ENCODE data around the gene LILRB2. TPM values are rescaled to one million over a fixed set of nuclear protein-coding genes. Genes with fewer than 3 reads are reported as not detected.

The LILRB2 gene
- total RNA-seq, 1 experiment from 2014 or later, result not detected

GRCh38 chr19:54230031-54230430 lies 50.9 kb downstream of the LILRB2 start:
- H3K36me3 Mint-ChIP-seq (ENCODE audit: insufficient read depth in 1 of 3, low read depth in 3 of 3), result no peaks in the 10 kb centered on the region; a peak in 1 of 7 replicates
- Histone ChIP-seq H3K27me3 (ENCODE audit: insufficient read depth, low read length) (peaks cover 2% of the 10 kb centered on the region; the same call in 1 of the 2 replicates), H2BK120ac (ENCODE audit: low read depth, low read length, poor library complexity, severe bottlenecking) (no peak overlapping the region), H3K23me2 (ENCODE audit: insufficient read length, low read depth, low read length, poor library complexity, severe bottlenecking) (no peaks in the 10 kb centered on the region), H3K4me1 (ENCODE audit: insufficient read depth, low read length) (no peaks in the 10 kb centered on the region), H2BK5ac (ENCODE audit: insufficient read length, low read length) (no peak overlapping the region), H3K4ac (ENCODE audit: low read depth, low read length) (no peak overlapping the region), H3K56ac (ENCODE audit: insufficient read length, low read depth, low read length) (no peak overlapping the region), H4K20me1 (ENCODE audit: control insufficient read depth, insufficient read depth, insufficient read length) (no peaks in the 10 kb centered on the region), H3K9ac (ENCODE audit: extremely low read depth, insufficient read length, low read length) (no peak overlapping the region), H2BK12ac (ENCODE audit: insufficient read length, low read depth, low read length) (no peak overlapping the region), H2AK5ac (ENCODE audit: insufficient read length, low read length) (no peak overlapping the region), H3K18ac (ENCODE audit: insufficient read length, low read depth, low read length) (no peak overlapping the region), H3K9me3 (ENCODE audit: control insufficient read depth, low read depth, low read length) (no peaks in the 10 kb centered on the region), H3K23ac (ENCODE audit: insufficient read length, low read depth, low read length) (no peak overlapping the region), H3T11ph (ENCODE audit: low read length) (no peak overlapping the region), H3K4me2 (ENCODE audit: insufficient read depth, insufficient read length, low read length) (no peak overlapping the region), H3K79me1 (ENCODE audit: insufficient read depth, low read depth, low read length, poor library complexity, severe bottlenecking) (no peaks in the 10 kb centered on the region), H2BK20ac (ENCODE audit: low read depth, low read length, poor library complexity, severe bottlenecking) (no peak overlapping the region), H4K8ac (replicated peaks; ENCODE audit: insufficient read length, low read depth, low read length) (no peak overlapping the region), H3K79me2 (ENCODE audit: insufficient read depth, low read length) (no peaks in the 10 kb centered on the region), H2AFZ (ENCODE audit: low read length) (no peak overlapping the region), H3K14ac (ENCODE audit: insufficient read depth, low read length) (no peak overlapping the region), H4K5ac (ENCODE audit: insufficient read length, low read depth, low read length) (no peak overlapping the region), H3K27ac (ENCODE audit: insufficient read length, low read depth, low read length) (no peak overlapping the region), H4K91ac (ENCODE audit: insufficient read length, low read depth, low read length) (no peak overlapping the region), H2BK15ac (ENCODE audit: low read depth, low read length) (no peak overlapping the region)
- H3K4me1 Mint-ChIP-seq, result peaks cover 2 to 3% of the 10 kb centered on the region in 2 experiments; a peak in 3 of 4 replicates
- H3K27ac Mint-ChIP-seq, result no peak overlapping the region
- H3K9me3 Mint-ChIP-seq, result peaks cover 23 to 25% of the 10 kb centered on the region in 2 experiments
- TF ChIP-seq CTCF (conservative IDR thresholded peaks at IDR 0.05), result no peak
- WGBS (ENCODE audit: extremely low coverage, insufficient read length, low lambda C conversion rate), result no CpG with 5 or more reads among the region's 7 CpGs
- peaks cover 70% of the 10 kb centered on the region for H3K27me3 Mint-ChIP-seq (ENCODE audit: low read depth)
- no peak for DNase-seq
- H3K4me3 Mint-ChIP-seq, result no peak overlapping the region
